HCT116 (cell line): ENCODE measurements around the gene TBATA.
A peak's percentile ranks its signal among the peaks of the same experiment; 100 is the strongest.

Experiments used
- CBX3 ChIP-seq: IDR thresholded peaks from 2 replicates; pipeline ENCODE4 v1.6.1; 2012; ENCODE audit warnings: low read depth
- CEBPB ChIP-seq: IDR thresholded peaks from 2 replicates; pipeline ENCODE4 v1.6.1; 2012; ENCODE audit warnings: low read depth
- CTCF ChIP-seq, 3 experiments: fragments of 200-600 bp in 1 of 3; sonication (generic) in 1 of 3; IDR thresholded peaks in 2 of 3; conservative IDR thresholded peaks in 1 of 3; 2 replicates each; pipeline ENCODE4 v1.5.1; 2012 to 2017; ENCODE audit warnings: low read depth in 2 of 3, low read length in 2 of 3, antibody characterized with exemption in 1 of 3, borderline replicate concordance in 1 of 3, control low read depth in 1 of 3, mild to moderate bottlenecking in 1 of 3, mixed read lengths in 1 of 3, mixed run types in 1 of 3, moderate library complexity in 1 of 3; ENCODE audit not compliant: insufficient read depth in 1 of 3
- ELF1 ChIP-seq: IDR thresholded peaks from 2 replicates; pipeline ENCODE4 v1.6.1; 2012; ENCODE audit warnings: low read depth, borderline replicate concordance
- EZH2phosphoT487 ChIP-seq: fragments of 200-600 bp; IDR thresholded peaks from 2 replicates; pipeline ENCODE4 v1.6.1; 2018; ENCODE audit warnings: antibody characterized with exemption, borderline replicate concordance
- FOSL1 ChIP-seq: IDR thresholded peaks from 2 replicates; pipeline ENCODE4 v1.6.1; 2012; ENCODE audit warnings: low read depth
- MAX ChIP-seq: IDR thresholded peaks from 2 replicates; pipeline ENCODE4 v1.6.1; 2012
- POLR2A ChIP-seq: IDR thresholded peaks from 2 replicates; pipeline ENCODE4 v1.7.0; 2011; ENCODE audit warnings: borderline replicate concordance; ENCODE audit not compliant: insufficient read depth, insufficient read length; ENCODE audit errors: extremely low read depth
- POLR2AphosphoS5 ChIP-seq: IDR thresholded peaks from 2 replicates; pipeline ENCODE4 v1.6.1; 2011; ENCODE audit warnings: mild to moderate bottlenecking, low read depth, low read length, moderate library complexity
- REST ChIP-seq: IDR thresholded peaks from 2 replicates; pipeline ENCODE4 v1.6.1; 2012; ENCODE audit warnings: low read depth
- SP1 ChIP-seq: IDR thresholded peaks from 2 replicates; pipeline ENCODE4 v1.6.1; 2012; ENCODE audit warnings: low read depth
- YY1 ChIP-seq: IDR thresholded peaks from 2 replicates; pipeline ENCODE4 v1.6.1; 2011; ENCODE audit warnings: low read length, low read depth, moderate library complexity, mild to moderate bottlenecking; ENCODE audit not compliant: insufficient replicate concordance; ENCODE audit errors: extremely low read depth
- ZFX ChIP-seq: fragments of 450-650 bp; IDR thresholded peaks from 2 replicates; pipeline ENCODE4 v1.6.1; 2017

- TF ChIP-seq CTCF (IDR thresholded peaks at IDR 0.05 in 2 of 3, conservative IDR thresholded peaks at IDR 0.05 in 1 of 3; ENCODE audit: borderline replicate concordance in 1 of 3, insufficient read depth in 1 of 3, low read depth in 2 of 3, low read length in 2 of 3) (no peak), POLR2A (no peak), YY1 (no peak), ZFX (no peak), POLR2AphosphoS5 (no peak), MAX (no peak), EZH2phosphoT487 (no peak), SP1 (no peak), FOSL1 (peak; percentile 48), ELF1 (no peak), CBX3 (no peak), CEBPB (no peak), REST (no peak)
Observed at GRCh38 chr10:70737250-70737649, 47.9 kb downstream of the TBATA start.
